ENCODE results near the gene FOSL1. TPM values are rescaled to one million over a fixed set of nuclear protein-coding genes. Genes with fewer than 3 reads are reported as not detected.
A peak's percentile ranks its signal among the peaks of the same experiment; 100 is the strongest.

The FOSL1 gene
- total RNA-seq, 4 donors from 2014 or later = 2.8 to 223 (median 57.0) TPM

GRCh38 chr11:65857853-65858680, 42.1 kb downstream of the FOSL1 start, which contains the start of gene CFL1:
CFL1 (minus strand) TSS chr11:65858180; CDS start chr11:65858099, 81 bp downstream.
- ATAC-seq (ENCODE audit: low FRiP score) (peak; percentile 77), DNase-seq (ENCODE audit: low spot score) (peak; percentile 79)
- TF ChIP-seq CTCF (IDR thresholded peaks at IDR 0.05) = no peak

GRCh38 chr11:65857500-65857852, 42.7 kb downstream of the FOSL1 start:
- no peak for TF ChIP-seq CTCF (IDR thresholded peaks at IDR 0.05)
- DNase-seq (ENCODE audit: low spot score) (peak; percentile 24), ATAC-seq (ENCODE audit: low FRiP score) (no peak)

DNA sequence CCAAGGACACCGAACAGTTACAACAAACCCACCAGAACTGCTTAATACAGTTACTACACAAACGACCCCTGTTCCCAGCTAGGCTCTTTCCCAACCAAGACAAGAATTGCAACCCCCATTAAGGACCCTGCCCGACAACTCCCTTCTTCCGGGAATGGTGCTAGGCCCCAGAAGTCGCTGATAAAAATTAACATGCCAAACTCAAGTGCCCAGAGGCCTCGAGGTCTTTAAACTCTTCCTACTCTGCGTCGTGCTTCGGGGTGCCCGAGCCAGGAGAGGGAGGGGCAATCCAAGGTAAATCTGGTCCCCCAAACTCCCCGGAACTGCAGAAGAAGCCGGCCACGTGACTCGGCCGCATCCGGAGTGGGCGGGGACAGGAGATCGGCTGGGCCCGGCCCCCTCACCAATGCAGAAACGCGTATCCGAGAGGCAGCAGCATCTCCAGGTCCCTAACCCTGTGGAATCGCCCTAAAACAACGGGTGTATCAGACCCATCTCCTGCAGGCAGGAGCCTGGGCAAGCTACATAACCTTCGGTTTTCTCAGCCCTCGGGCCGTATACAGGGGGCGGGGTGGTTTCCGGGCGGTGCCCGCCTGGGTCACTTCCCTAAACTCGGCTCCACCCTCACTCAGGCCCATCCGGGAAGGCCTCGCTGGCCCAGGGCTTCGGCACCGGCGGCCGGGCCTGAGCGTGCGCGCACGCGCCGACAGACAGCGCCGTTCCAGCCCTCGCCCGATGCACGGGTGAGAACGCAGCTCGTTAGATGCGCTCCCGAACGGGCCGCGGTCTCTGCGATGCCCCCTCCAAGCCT, 43.3 kb downstream of the FOSL1 start:
- ATAC-seq (ENCODE audit: low FRiP score) = peak; percentile 30
- DNase-seq (ENCODE audit: low spot score) = peak; percentile 65
- TF ChIP-seq CTCF (IDR thresholded peaks at IDR 0.05) = no peak

DNA sequence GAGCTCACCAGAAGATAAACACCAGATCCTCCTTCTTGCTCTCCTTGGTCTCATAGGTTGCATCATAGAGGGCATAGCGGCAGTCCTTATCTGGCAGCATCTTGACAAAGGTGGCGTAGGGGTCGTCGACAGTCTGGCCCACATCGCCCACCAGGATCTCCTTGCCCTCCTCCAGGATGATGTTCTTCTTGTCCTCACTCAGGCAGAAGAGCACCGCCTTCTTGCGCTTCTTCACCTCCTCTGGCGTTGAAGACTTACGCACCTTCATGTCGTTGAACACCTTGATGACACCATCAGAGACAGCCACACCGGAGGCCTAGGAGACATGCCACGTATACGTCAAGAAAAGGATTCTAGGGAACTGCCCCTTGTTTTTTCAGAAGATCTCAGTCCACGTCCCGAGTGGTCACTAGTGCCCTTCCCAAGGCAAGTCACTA, 44.2 kb downstream of the FOSL1 start:
- no peak for TF ChIP-seq CTCF (IDR thresholded peaks at IDR 0.05)
- DNase-seq (ENCODE audit: low spot score) (no peak), ATAC-seq (ENCODE audit: low FRiP score) (no peak)

DNA sequence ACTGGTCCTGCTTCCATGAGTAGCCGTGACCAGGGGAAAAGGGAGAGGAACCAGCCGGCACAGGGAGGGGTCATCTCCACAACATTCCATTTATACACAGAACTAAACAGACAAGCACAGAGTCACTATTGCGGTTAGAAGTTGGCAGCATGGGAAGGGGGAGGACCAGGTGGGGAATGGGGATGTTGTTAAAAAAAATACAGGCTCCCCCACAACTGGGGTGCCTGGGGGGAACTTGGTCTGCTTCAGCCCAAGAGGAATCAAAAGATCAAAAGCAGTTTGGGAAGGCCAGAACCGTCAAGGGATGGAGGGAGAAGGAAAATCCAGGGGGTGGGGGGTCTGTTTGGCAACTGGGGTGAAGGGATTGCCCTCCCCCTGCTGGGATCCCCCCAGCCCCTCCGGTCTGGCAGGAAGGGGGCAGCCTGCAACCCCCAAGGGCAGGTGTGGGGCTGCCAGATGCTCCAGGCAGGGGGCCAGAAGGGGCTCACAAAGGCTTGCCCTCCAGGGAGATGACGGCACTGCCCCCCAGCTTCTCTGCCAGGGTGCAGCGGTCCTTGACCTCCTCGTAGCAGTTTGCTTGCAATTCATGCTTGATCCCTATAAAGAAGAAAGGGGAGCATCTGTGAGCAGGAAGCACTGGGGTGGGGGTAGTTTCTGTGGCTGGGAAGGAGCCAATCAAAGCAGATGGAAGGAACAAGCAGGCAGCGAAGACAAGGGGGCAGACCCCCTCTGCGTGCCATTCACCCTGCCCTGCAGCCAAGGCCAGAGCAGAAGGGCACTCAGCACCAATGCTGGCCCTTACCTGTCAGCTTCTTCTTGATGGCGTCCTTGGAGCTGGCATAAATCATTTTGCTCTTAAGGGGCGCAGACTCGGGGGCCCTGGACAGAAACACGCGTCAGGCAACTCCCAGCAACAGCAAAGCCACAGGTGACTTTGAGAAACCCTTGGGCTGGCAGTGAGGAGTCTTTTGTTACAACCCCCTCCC, 45.0 kb downstream of the FOSL1 start:
- TF ChIP-seq CTCF (IDR thresholded peaks at IDR 0.05) = no peak
- DNase-seq (ENCODE audit: low spot score) = no peak
- no peak for ATAC-seq (ENCODE audit: low FRiP score)

- ATAC-seq (ENCODE audit: low FRiP score) = no peak
- no peak for TF ChIP-seq CTCF (IDR thresholded peaks at IDR 0.05)
- no peak for DNase-seq (ENCODE audit: low spot score)
Observed at GRCh38 chr11:65854161-65854592, 46.0 kb downstream of the FOSL1 start.
